ENCODE results near the gene EPYC.
A peak's percentile ranks its signal among the peaks of the same experiment; 100 is the strongest.

Gene EPYC

GRCh38 chr12:90951432-90952105 is 53.2 kb downstream of the EPYC start:
- TF ChIP-seq FOXA1 (IDR thresholded peaks at IDR 0.05) (no peak), FOXK2 (IDR thresholded peaks at IDR 0.05) (no peak), ARNT (IDR thresholded peaks at IDR 0.05) (no peak), ZNF384 (IDR thresholded peaks at IDR 0.05) (no peak), SUZ12 (IDR thresholded peaks at IDR 0.05) (no peak), NFRKB (IDR thresholded peaks at IDR 0.05) (no peak), L3MBTL2 (conservative IDR thresholded peaks at IDR 0.05) (no peak), HDGF (IDR thresholded peaks at IDR 0.05; ENCODE audit: borderline replicate concordance) (no peak), TARDBP (IDR thresholded peaks at IDR 0.05) (no peak), SP1 (IDR thresholded peaks at IDR 0.05) (no peak), BHLHE40 (IDR thresholded peaks at IDR 0.05; ENCODE audit: borderline replicate concordance) (no peak), ELF4 (IDR thresholded peaks at IDR 0.05) (no peak)
- CTCF ChIA-PET, result no interaction called here
- POLR2A ChIA-PET, result no interaction called here
- DNase-seq (ENCODE audit: extremely low spot score), result no peak

DNA sequence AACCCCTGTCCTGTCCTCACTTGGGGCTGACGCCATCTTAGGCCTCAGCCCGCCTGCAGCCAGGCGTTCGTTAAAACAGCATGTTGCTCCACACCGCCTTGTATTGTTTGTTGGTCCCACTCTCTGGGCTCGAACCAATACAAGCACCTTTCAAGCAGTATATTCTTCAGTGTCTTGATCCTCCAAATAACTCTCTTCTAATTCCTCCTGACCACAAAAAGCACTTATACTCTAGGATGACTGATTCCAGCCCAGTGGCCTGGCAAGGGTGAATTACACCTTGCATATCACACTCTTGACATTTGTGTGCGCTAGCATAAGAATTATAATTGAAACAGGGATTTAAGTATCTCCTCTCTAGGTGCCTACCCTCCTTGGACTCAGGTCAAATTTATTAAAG is 56.9 kb downstream of the EPYC start:
- ChIA-PET CTCF (no interaction called here), POLR2A (no interaction called here)
- DNase-seq (ENCODE audit: extremely low spot score), result no peak
- TF ChIP-seq LEF1 (IDR thresholded peaks at IDR 0.05; ENCODE audit: borderline replicate concordance) (no peak), SUZ12 (IDR thresholded peaks at IDR 0.05) (no peak), ELF4 (IDR thresholded peaks at IDR 0.05) (no peak), FOXK2 (IDR thresholded peaks at IDR 0.05) (no peak), PKNOX1 (IDR thresholded peaks at IDR 0.05) (no peak), FOXM1 (IDR thresholded peaks at IDR 0.05; ENCODE audit: borderline replicate concordance) (no peak), L3MBTL2 (conservative IDR thresholded peaks at IDR 0.05) (no peak), HDGF (IDR thresholded peaks at IDR 0.05; ENCODE audit: borderline replicate concordance) (no peak), FOXA1 (IDR thresholded peaks at IDR 0.05) (no peak), CTBP1 (IDR thresholded peaks at IDR 0.05; ENCODE audit: borderline replicate concordance) (no peak), ZNF384 (IDR thresholded peaks at IDR 0.05) (no peak), BHLHE40 (IDR thresholded peaks at IDR 0.05; ENCODE audit: borderline replicate concordance) (no peak), NFRKB (IDR thresholded peaks at IDR 0.05) (no peak), SP1 (IDR thresholded peaks at IDR 0.05) (no peak), ARNT (IDR thresholded peaks at IDR 0.05) (no peak), TARDBP (IDR thresholded peaks at IDR 0.05) (no peak)

DNA sequence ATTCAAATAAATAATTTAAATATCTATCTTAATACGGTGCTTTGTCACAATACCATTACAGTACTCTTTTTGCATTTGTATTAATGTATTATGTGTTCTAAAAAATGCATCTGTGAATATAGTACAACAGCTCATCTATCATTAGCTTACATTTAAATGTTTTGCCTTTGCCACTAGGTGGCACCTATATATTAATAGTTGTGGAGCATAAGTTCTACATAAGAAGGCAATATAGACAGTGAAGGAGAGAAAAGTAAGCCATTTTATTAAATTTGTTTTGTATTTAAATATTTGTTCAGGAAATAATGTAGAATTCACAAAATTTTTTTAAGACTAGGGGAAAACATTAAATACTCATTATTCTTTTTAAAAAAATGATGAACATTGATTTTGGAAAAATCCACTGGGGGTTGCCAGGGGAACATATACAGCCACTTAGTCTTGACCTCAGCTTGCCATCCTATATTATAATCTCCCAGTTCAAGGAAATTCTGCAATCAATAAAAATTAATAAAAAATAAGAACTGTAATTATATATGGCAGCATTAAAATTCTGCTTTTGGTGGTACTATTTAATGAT is 59.6 kb downstream of the EPYC start:
- ChIA-PET CTCF (interaction anchor here (0.6 to 1.0 kb wide), 4 partner anchors 14 to 1913 kb away, joined by 3 to 8 read pairs (median 3); no protein-coding TSS in a partner anchor), POLR2A (no interaction called here)
- no peak for TF ChIP-seq CTBP1 (IDR thresholded peaks at IDR 0.05; ENCODE audit: borderline replicate concordance)
- no peak for TF ChIP-seq SUZ12 (IDR thresholded peaks at IDR 0.05)
- no peak for TF ChIP-seq PKNOX1 (IDR thresholded peaks at IDR 0.05)
- TF ChIP-seq FOXM1 (IDR thresholded peaks at IDR 0.05; ENCODE audit: borderline replicate concordance), result no peak
- TF ChIP-seq SP1 (IDR thresholded peaks at IDR 0.05), result no peak
- TF ChIP-seq HDGF (IDR thresholded peaks at IDR 0.05; ENCODE audit: borderline replicate concordance), result no peak
- no peak for TF ChIP-seq FOXA1 (IDR thresholded peaks at IDR 0.05)
- no peak for TF ChIP-seq NFRKB (IDR thresholded peaks at IDR 0.05)
- DNase-seq (ENCODE audit: extremely low spot score), result peak; percentile 12

- ChIA-PET CTCF (interaction anchor here (0.6 kb wide), 2 partner anchors 43 to 856 kb away, joined by 3 to 4 read pairs; no protein-coding TSS in a partner anchor), POLR2A (no interaction called here)
- no peak for DNase-seq (ENCODE audit: extremely low spot score)
- TF ChIP-seq SUZ12 (IDR thresholded peaks at IDR 0.05) (no peak), HDGF (IDR thresholded peaks at IDR 0.05; ENCODE audit: borderline replicate concordance) (no peak), LEF1 (IDR thresholded peaks at IDR 0.05; ENCODE audit: borderline replicate concordance) (no peak), TARDBP (IDR thresholded peaks at IDR 0.05) (no peak), BHLHE40 (IDR thresholded peaks at IDR 0.05; ENCODE audit: borderline replicate concordance) (no peak), SP1 (IDR thresholded peaks at IDR 0.05) (no peak), PKNOX1 (IDR thresholded peaks at IDR 0.05) (no peak), L3MBTL2 (conservative IDR thresholded peaks at IDR 0.05) (no peak), CTBP1 (IDR thresholded peaks at IDR 0.05; ENCODE audit: borderline replicate concordance) (no peak), FOXK2 (IDR thresholded peaks at IDR 0.05) (no peak)
These were observed 61.5 kb downstream of the EPYC start for GRCh38 chr12:90943255-90943654.

- POLR2A ChIA-PET, result no interaction called here
- TF ChIP-seq TARDBP (IDR thresholded peaks at IDR 0.05) (no peak), ARNT (IDR thresholded peaks at IDR 0.05) (no peak), ZNF384 (IDR thresholded peaks at IDR 0.05) (no peak), HDGF (IDR thresholded peaks at IDR 0.05; ENCODE audit: borderline replicate concordance) (no peak), NFRKB (IDR thresholded peaks at IDR 0.05) (no peak), FOXK2 (IDR thresholded peaks at IDR 0.05) (no peak), PKNOX1 (IDR thresholded peaks at IDR 0.05) (no peak), SP1 (IDR thresholded peaks at IDR 0.05) (no peak), LEF1 (IDR thresholded peaks at IDR 0.05; ENCODE audit: borderline replicate concordance) (no peak), SUZ12 (IDR thresholded peaks at IDR 0.05) (no peak), CTBP1 (IDR thresholded peaks at IDR 0.05; ENCODE audit: borderline replicate concordance) (no peak), FOXM1 (IDR thresholded peaks at IDR 0.05; ENCODE audit: borderline replicate concordance) (no peak)
- CTCF ChIA-PET, result interaction anchor here (0.6 to 1.2 kb wide), 7 partner anchors 19 to 1403 kb away, joined by 3 to 6 read pairs (median 4); no protein-coding TSS in a partner anchor
- DNase-seq (ENCODE audit: extremely low spot score), result peak; percentile 17
These were observed 63.8 kb downstream of the EPYC start for GRCh38 chr12:90940872-90941499.

All from HEK293T (cell line).